B cell (primary cell): ENCODE measurements around the gene RUNDC3A. TPM values are rescaled to one million over a fixed set of nuclear protein-coding genes. Genes with fewer than 3 reads are reported as not detected.

Source experiments
- ATAC-seq: fragments of 200-7000 bp; cut with Tn5 transposase; one replicate; pipeline ENCODE4 v1.10.0; 2021; ENCODE audit warnings: low read depth, mild to moderate bottlenecking, moderate number of reproducible peaks, moderate library complexity
- CTCF ChIA-PET: fragments of 350-600 bp; sonication (Branson Sonifier 250); formaldehyde crosslinking; loops from one replicate; lab custom pipeline; 2021; ENCODE audit warnings: antibody characterized with exemption, inconsistent platforms; lab: Charles Lee
- POLR2A ChIA-PET: fragments of 350-600 bp; sonication (Branson Sonifier 250); formaldehyde crosslinking; loops from one replicate; lab custom pipeline; 2021; ENCODE audit warnings: antibody characterized with exemption; lab: Charles Lee
- DNase-seq: peaks from one replicate; pipeline ENCODE4 v3.0.0; 2013
- H2AFZ ChIP-seq: 2 replicates; pipeline ENCODE4 v1.6.1; 2012; ENCODE audit warnings: mild to moderate bottlenecking, low read depth, low read length; ENCODE audit not compliant: insufficient read depth, poor library complexity, severe bottlenecking
- H3K27ac ChIP-seq, 2 donors: 1 replicate in 1 of 2; 2 replicates in 1 of 2; pipeline ENCODE4 v1.5.1; 2012 to 2013; ENCODE audit warnings: low read length in 2 of 2, mild to moderate bottlenecking in 2 of 2, moderate library complexity in 1 of 2
- H3K27me3 ChIP-seq, 4 experiments: fragments of 200-600 bp in 1 of 4; sonication (generic) in 1 of 4; replicated peaks in 1 of 4; 1 replicate in 2 of 4; 2 replicates in 2 of 4; pipeline versions ENCODE4 v1.6.1 to v1.7.0; 2013 to 2016; ENCODE audit warnings: low read length in 3 of 4, mild to moderate bottlenecking in 2 of 4, mixed read lengths in 1 of 4, moderate library complexity in 1 of 4; ENCODE audit not compliant: insufficient read depth in 4 of 4, control insufficient read depth in 3 of 4; ENCODE audit errors: control extremely low read depth in 1 of 4
- H3K36me3 ChIP-seq, 2 experiments: replicated peaks in 1 of 2; 1 replicate in 1 of 2; 2 replicates in 1 of 2; pipeline versions ENCODE4 v1.6.1 to v1.7.1; 2013; ENCODE audit warnings: low read length in 1 of 2; ENCODE audit not compliant: insufficient read depth in 2 of 2, control insufficient read depth in 1 of 2; ENCODE audit errors: control extremely low read depth in 1 of 2, extremely low read depth in 1 of 2
- H3K4me1 ChIP-seq, 2 donors: fragments of 200-600 bp in 1 of 2; sonication (generic) in 1 of 2; 1 replicate in 1 of 2; 2 replicates in 1 of 2; pipeline versions ENCODE4 v1.5.1 to v1.6.1; 2013 to 2017; ENCODE audit warnings: low read length in 2 of 2; ENCODE audit not compliant: control insufficient read depth in 2 of 2, insufficient read depth in 2 of 2
- H3K4me2 ChIP-seq: replicated peaks from 2 replicates; pipeline ENCODE3; 2012; ENCODE audit warnings: mild to moderate bottlenecking, low read depth, low read length; ENCODE audit not compliant: poor library complexity, severe bottlenecking
- H3K4me3 ChIP-seq, 5 experiments: fragments of 200-600 bp in 1 of 5; sonication (generic) in 1 of 5; 1 replicate in 3 of 5; 2 replicates in 2 of 5; pipeline versions ENCODE4 v1.5.1 to v1.7.0; 2011 to 2016; ENCODE audit warnings: low read length in 4 of 5, mild to moderate bottlenecking in 4 of 5, low read depth in 2 of 5, control low read depth in 1 of 5, moderate library complexity in 1 of 5; ENCODE audit not compliant: insufficient read depth in 1 of 5; ENCODE audit errors: control extremely low read depth in 1 of 5, extremely low read depth in 1 of 5
- H3K79me2 ChIP-seq: fragments of 200-600 bp; sonication (generic); one replicate; pipeline ENCODE4 v1.6.0; 2016; ENCODE audit warnings: low read length; ENCODE audit not compliant: control insufficient read depth, insufficient read depth
- H3K9ac ChIP-seq: fragments of 200-600 bp; sonication (generic); 2 replicates; pipeline ENCODE4 v1.6.1; 2017; ENCODE audit warnings: mild to moderate bottlenecking, low read length, moderate library complexity
- H3K9me3 ChIP-seq, 3 donors: one replicate each; pipeline versions ENCODE4 v1.6.1 to v1.7.1; 2013; ENCODE audit warnings: low read length in 2 of 3; ENCODE audit not compliant: control insufficient read depth in 2 of 3, insufficient read depth in 1 of 3; ENCODE audit errors: control extremely low read depth in 1 of 3
- H4K20me1 ChIP-seq: 2 replicates; pipeline ENCODE4 v1.6.0; 2012; ENCODE audit warnings: mild to moderate bottlenecking, low read length; ENCODE audit not compliant: insufficient read depth, control insufficient read depth, poor library complexity, severe bottlenecking
- H3K27ac Mint-ChIP-seq: one replicate; pipeline ENCODE4 v1.8.0; 2021; ENCODE audit warnings: mixed read lengths
- H3K27me3 Mint-ChIP-seq: one replicate; pipeline ENCODE4 v1.8.0; 2021; ENCODE audit warnings: mixed read lengths
- H3K4me1 Mint-ChIP-seq: one replicate; pipeline ENCODE4 v1.8.0; 2021; ENCODE audit warnings: mixed read lengths
- H3K4me3 Mint-ChIP-seq: one replicate; pipeline ENCODE4 v1.8.0; 2021; ENCODE audit warnings: mixed read lengths
- H3K9me3 Mint-ChIP-seq: one replicate; pipeline ENCODE4 v1.8.0; 2022; ENCODE audit warnings: mixed read lengths; ENCODE audit not compliant: insufficient read depth
- CTCF ChIP-seq: fragments of 200-600 bp; IDR thresholded peaks from one replicate; pipeline ENCODE4 v1.8.0; 2022; ENCODE audit warnings: antibody characterized with exemption, mild to moderate bottlenecking
- EZH2 ChIP-seq: IDR thresholded peaks from 2 replicates; pipeline ENCODE4 v1.6.1; 2012; ENCODE audit warnings: borderline replicate concordance, low read depth, mild to moderate bottlenecking, moderate library complexity, low read length; ENCODE audit not compliant: insufficient read depth, poor library complexity, severe bottlenecking
- WGBS: methylation state at CpG from one replicate; pipeline ENCODE4 v1.1.5; 2013; ENCODE audit warnings: missing lambda C conversion rate; ENCODE audit not compliant: insufficient coverage; 5-methylcytosine and 5-hydroxymethylcytosine counted together
- intact Hi-C: fragments of 100-400 bp; cut with micrococcal nuclease; formaldehyde crosslinking; loops from one replicate; pipeline ENCODE4 v1.10.0; 2022
- polyA plus RNA-seq: library from polyadenylated mRNA; depleted of rRNA; stranded (reverse); fragments of >200 nt; gene quantifications from 2 replicates; pipeline ENCODE4 v1.2.3, GENCODE V29; 2012
- total RNA-seq, 2 donors: library from RNA; stranded (reverse); fragments of 120-200 nt in 1 of 2; gene quantifications; 1 replicate in 1 of 2; 2 replicates in 1 of 2; pipeline versions ENCODE4 v1.2.3 to v1.2.4, GENCODE V29; 2013 to 2022

The RUNDC3A gene
- total and polyA plus RNA-seq, 2 donors (not counting 1 experiment from before 2014, with no cell fraction given) = 0.19 TPM; not detected in 1

- Histone ChIP-seq H3K27me3 (peaks cover 0 to 46% (median 22%) of the 10 kb centered on the region in 4 experiments), H4K20me1 (no peaks in the 10 kb centered on the region), H3K27ac (no peak overlapping the region), H3K9ac (peak overlapping the region; percentile 50), H3K36me3 (peaks cover 0 to 8% of the 10 kb centered on the region in 2 experiments), H3K4me1 (peaks cover 19 to 25% of the 10 kb centered on the region in 2 donors), H3K79me2 (no peaks in the 10 kb centered on the region), H2AFZ (peak overlapping the region; percentile 65), H3K4me2 (peak overlapping the region; percentile 78), H3K4me3 (peak overlapping the region in 4 of 5 experiments; percentile 28 to 62 (median 50)), H3K9me3 (peaks cover 0 to 18% (median 0%) of the 10 kb centered on the region in 3 donors)
- DNase-seq (peak; percentile 55), ATAC-seq (peak; percentile 59)
- Mint-ChIP-seq H3K27me3 (peaks cover 37% of the 10 kb centered on the region), H3K27ac (peak overlapping the region; percentile 34), H3K4me3 (peak overlapping the region; percentile 80), H3K4me1 (peaks cover 18% of the 10 kb centered on the region), H3K9me3 (peaks cover 5% of the 10 kb centered on the region)
- intact Hi-C loops = no loop called here
- ChIA-PET CTCF (interaction anchor here (0.6 to 7.3 kb wide), 3 partner anchors 100 to 174 kb away, joined by 3 to 38 read pairs (median 3); no protein-coding TSS in a partner anchor), POLR2A (interaction anchor here (0.6 to 1.6 kb wide), 5 partner anchors 31 to 128 kb away, joined by 3 to 8 read pairs (median 3); partner anchors contain the start of genes GRN and TMUB2)
- no peak for TF ChIP-seq CTCF
- TF ChIP-seq EZH2 = no peak
- 1% methylated on average over 81 of the region's 81 CpGs for WGBS
These were observed 6.7 kb downstream of the RUNDC3A start for GRCh38 chr17:44314869-44315661.
